Measurements from ENCODE around the gene TCOF1.

The TCOF1 gene

DNA sequence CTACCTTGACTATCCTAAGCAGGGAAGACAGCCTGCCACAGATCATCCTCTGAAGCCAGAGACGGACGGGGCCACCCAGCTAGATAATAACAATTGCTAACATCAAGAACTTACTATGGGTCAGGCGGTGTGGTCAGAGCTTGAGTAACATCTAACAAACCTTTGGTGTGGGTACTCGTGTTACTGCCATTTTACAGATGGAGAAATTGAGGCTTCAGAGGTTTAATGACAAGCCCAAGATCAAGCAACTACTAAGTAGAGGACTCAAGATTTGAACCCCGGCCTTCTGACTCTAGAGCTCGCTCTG lies 38.1 kb upstream of the TCOF1 start:
- no peak overlapping the region for H3K27ac Mint-ChIP-seq
- H3K4me3 Mint-ChIP-seq = no peak overlapping the region
- H3K36me3 Mint-ChIP-seq (ENCODE audit: low read depth) = no peaks in the 10 kb centered on the region
- no peaks in the 10 kb centered on the region for H3K9me3 Mint-ChIP-seq
- H3K4me1 Mint-ChIP-seq (ENCODE audit: low read depth) = peaks cover 1% of the 10 kb centered on the region
- no peaks in the 10 kb centered on the region for H3K27me3 Mint-ChIP-seq
- DNase-seq = no peak

DNA sequence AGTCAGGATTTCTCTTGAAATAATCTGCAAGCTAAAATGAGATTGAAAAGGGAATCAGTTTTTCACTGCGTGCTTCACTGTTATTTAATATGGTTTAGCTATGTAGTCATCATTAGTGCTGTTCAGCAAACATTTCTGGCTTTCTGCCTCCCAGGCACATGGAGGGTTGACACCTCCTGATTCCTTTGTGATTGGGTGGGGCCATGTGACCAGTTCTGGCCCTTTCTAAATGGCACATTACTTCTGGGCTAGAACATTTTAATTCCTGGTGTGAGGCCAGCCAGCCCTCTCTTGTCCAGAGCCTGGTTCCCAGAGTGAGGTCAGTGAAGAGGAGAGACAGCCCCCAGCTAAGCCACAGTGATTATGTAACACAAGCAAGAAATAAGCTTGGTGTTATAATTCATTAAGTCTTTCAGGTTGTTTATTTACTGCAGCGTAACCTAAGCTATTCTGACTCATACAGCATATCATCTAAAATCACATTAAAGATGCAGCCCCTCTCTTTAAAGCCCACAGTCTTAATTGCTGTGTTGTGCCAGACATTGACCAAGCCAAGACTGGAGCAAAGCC lies 37.4 kb upstream of the TCOF1 start:
- Mint-ChIP-seq H3K9me3 (no peaks in the 10 kb centered on the region), H3K4me1 (ENCODE audit: low read depth) (peaks cover 1% of the 10 kb centered on the region), H3K27ac (no peak overlapping the region), H3K4me3 (no peak overlapping the region), H3K27me3 (no peaks in the 10 kb centered on the region), H3K36me3 (ENCODE audit: low read depth) (no peaks in the 10 kb centered on the region)
- DNase-seq = no peak

DNA sequence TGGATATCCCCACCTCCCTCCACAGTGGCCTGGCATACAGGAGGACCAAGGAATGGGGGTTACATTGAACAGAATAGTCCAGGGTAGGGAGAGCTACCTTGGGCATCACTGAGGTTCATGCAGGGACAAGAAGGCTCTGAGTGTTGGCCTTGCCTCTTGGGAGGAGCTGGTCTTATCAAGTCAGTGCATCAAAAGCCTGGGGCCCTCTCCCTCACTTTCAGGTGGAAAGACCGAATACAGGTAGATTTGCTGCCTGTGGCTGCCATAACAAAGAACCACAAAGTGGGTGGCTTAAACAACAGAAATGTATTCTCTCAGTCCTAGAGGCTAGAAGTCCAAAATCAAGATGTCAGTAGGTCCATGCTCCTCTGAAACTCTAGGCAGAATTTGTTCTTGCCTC lies 36.3 kb upstream of the TCOF1 start:
- no peak overlapping the region for H3K27ac Mint-ChIP-seq
- no peak for DNase-seq
- no peaks in the 10 kb centered on the region for H3K36me3 Mint-ChIP-seq (ENCODE audit: low read depth)
- peaks cover 3% of the 10 kb centered on the region for H3K27me3 Mint-ChIP-seq
- peaks cover 1% of the 10 kb centered on the region for H3K4me1 Mint-ChIP-seq (ENCODE audit: low read depth)
- no peak overlapping the region for H3K4me3 Mint-ChIP-seq
- H3K9me3 Mint-ChIP-seq = no peaks in the 10 kb centered on the region

DNA sequence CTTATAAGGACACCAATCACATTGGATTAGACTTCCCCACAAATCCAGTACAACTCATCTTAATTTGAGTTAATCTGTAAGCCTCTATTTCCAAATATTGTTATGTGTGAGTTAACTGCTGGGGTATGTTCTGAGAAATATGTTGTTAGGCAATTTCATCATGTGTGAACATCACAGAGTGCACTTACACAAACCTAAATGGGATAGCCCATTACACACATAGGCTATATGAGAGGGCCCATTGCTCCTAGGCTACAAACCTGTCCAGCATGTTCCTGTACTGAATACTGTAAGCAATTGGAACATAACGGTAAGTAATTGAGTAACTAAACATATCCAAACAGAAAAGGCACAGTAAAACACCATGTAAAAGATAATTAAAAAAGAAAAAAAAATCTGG lies 35.7 kb upstream of the TCOF1 start:
- peaks cover 1% of the 10 kb centered on the region for H3K4me1 Mint-ChIP-seq (ENCODE audit: low read depth)
- peaks cover 3% of the 10 kb centered on the region for H3K27me3 Mint-ChIP-seq
- H3K4me3 Mint-ChIP-seq = no peak overlapping the region
- DNase-seq = no peak
- H3K36me3 Mint-ChIP-seq (ENCODE audit: low read depth) = no peaks in the 10 kb centered on the region
- no peak overlapping the region for H3K27ac Mint-ChIP-seq
- no peaks in the 10 kb centered on the region for H3K9me3 Mint-ChIP-seq

DNA sequence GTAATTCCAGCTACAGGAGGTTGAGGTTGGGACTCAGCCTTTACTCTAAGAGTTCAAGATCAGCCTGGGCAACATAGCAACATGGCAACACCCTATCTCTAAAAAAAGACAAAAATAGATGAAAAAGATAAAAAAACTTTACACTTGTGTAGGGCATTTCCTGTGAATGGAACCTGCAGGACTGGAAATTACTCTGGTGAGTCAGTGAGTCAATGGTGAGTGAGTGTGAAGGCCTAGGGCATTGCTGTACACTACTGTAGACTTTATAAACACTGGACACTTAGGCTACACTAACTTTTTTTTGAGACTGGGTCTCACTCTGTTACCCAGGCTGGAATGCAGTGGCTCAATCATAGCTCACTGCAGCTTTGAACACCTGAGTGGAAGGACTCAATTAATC lies 35.3 kb upstream of the TCOF1 start:
- Mint-ChIP-seq H3K4me1 (ENCODE audit: low read depth) (peaks cover 1% of the 10 kb centered on the region), H3K36me3 (ENCODE audit: low read depth) (no peaks in the 10 kb centered on the region), H3K27ac (no peak overlapping the region), H3K27me3 (peaks cover 3% of the 10 kb centered on the region), H3K9me3 (no peaks in the 10 kb centered on the region), H3K4me3 (no peak overlapping the region)
- no peak for DNase-seq

DNA sequence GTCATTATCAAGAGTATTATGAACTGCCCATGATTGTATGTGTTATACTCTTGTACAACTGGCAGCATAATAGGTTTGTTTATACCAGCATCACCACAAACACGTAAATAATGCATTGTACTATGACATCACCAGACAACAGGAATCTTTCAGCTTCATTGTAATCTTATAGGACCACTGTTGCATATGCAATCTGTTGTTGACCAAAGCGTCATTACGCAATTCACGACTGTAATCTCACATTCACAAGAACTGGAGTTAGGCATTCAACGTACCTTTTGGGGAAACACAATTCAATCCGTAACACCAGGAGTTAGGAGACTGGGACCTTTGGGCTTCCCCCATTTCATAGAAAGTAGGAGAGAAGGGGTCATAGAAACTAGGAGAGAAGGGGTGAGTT lies 34.4 kb upstream of the TCOF1 start:
- Mint-ChIP-seq H3K27me3 (peaks cover 3% of the 10 kb centered on the region), H3K4me1 (ENCODE audit: low read depth) (peaks cover 1% of the 10 kb centered on the region)

DNA sequence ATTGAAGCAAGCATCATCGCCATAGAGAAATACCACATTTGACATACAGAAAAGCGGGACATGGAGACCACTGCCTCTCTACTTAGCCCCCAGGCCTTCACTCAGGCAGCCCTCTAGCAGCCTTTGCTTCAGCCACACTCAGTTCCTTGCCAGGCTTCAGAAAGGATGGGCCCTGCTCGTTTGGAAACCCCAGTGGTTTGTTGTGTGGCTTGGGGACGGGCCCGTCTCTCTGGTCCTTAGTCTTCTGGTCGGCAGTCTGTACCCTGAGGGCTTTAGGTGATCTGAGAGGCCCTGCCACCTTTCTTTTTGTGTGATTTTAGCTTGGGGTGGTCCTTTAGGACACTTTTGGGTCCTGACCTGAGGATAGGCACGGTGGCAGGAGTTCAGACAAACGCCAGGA lies 33.7 kb upstream of the TCOF1 start:
- H3K9me3 Mint-ChIP-seq = no peaks in the 10 kb centered on the region
- peaks cover 1% of the 10 kb centered on the region for H3K4me1 Mint-ChIP-seq (ENCODE audit: low read depth)
- H3K36me3 Mint-ChIP-seq (ENCODE audit: low read depth) = no peaks in the 10 kb centered on the region
- H3K4me3 Mint-ChIP-seq = no peak overlapping the region
- H3K27ac Mint-ChIP-seq = no peak overlapping the region
- H3K27me3 Mint-ChIP-seq = peaks cover 3% of the 10 kb centered on the region
- DNase-seq = no peak

More for the DNA sequence above, 34.4 kb upstream of the TCOF1 start:
- H3K36me3 Mint-ChIP-seq (ENCODE audit: low read depth) = no peaks in the 10 kb centered on the region
- DNase-seq = no peak
- no peak overlapping the region for H3K27ac Mint-ChIP-seq
- no peaks in the 10 kb centered on the region for H3K9me3 Mint-ChIP-seq
- no peak overlapping the region for H3K4me3 Mint-ChIP-seq

DNA sequence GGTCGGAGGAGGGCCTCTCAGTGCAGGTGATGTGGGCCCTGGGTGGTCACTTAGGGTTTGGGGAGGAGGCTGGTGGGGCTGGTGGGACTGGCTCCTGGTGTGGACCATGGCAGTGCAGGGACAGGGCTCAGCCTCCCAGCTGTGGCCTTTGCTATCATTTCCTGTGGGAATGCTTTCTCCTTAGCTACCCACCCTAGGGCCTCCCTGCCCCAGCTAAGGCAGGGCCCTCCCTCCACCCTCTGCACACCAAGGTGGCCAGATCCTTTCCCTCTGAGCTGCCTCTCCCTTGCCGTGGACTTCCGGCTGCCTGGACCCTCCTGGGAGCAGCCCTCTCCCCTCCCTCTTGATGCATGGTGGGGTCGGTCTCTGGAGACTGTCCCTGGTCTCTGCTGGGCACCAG lies 32.1 kb upstream of the TCOF1 start:
- H3K36me3 Mint-ChIP-seq (ENCODE audit: low read depth) = no peaks in the 10 kb centered on the region
- H3K9me3 Mint-ChIP-seq = no peaks in the 10 kb centered on the region
- no peak for DNase-seq
- peaks cover 1% of the 10 kb centered on the region for H3K4me1 Mint-ChIP-seq (ENCODE audit: low read depth)
- peaks cover 3% of the 10 kb centered on the region for H3K27me3 Mint-ChIP-seq
- no peak overlapping the region for H3K27ac Mint-ChIP-seq
- H3K4me3 Mint-ChIP-seq = no peak overlapping the region

DNA sequence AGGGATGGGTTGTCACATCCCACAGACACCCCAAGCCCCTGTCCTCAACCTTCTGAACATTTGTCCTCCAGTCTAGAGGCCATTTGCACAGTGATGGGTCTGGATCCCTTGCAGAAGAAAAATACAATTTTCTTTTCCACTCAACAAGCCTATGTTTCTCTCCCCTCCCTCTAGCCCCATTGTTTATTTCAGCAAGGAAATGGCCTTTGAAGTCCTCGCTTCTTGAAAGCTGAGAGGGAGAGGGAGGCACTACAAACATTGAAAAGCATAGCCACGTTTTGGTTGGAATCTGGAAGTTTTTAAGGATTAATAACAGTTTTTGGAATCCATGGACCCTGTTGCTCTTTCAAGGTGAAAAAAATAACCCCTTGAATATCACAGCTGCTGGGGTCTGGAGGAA lies 30.8 kb upstream of the TCOF1 start:
- Mint-ChIP-seq H3K27me3 (peaks cover 3% of the 10 kb centered on the region), H3K36me3 (ENCODE audit: low read depth) (no peaks in the 10 kb centered on the region), H3K27ac (no peak overlapping the region), H3K4me3 (no peak overlapping the region), H3K9me3 (no peaks in the 10 kb centered on the region), H3K4me1 (ENCODE audit: low read depth) (peaks cover 1% of the 10 kb centered on the region)
- DNase-seq = no peak

DNA sequence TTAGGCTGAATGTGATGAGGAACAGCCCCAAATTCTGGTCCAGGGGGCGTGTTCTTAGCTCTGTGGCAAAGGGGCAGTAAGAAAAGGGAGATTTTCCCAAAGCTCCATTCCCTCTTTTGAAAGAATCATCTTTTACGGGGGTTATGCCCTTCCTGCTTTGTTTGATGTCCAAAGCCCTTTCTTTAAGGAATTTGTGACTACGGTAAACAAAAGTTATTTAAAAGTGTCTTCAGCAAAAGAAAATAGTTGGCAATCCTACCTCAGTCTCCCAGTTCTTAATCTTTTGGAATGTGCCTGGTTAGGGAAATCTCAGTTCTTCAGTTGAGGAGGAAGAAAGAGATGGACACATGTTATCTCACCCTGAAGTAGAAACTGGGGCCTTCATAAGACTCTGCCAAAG lies 30.4 kb upstream of the TCOF1 start:
- no peaks in the 10 kb centered on the region for H3K4me1 Mint-ChIP-seq (ENCODE audit: low read depth)
- peaks cover 3% of the 10 kb centered on the region for H3K27me3 Mint-ChIP-seq
- no peak for DNase-seq
- H3K36me3 Mint-ChIP-seq (ENCODE audit: low read depth) = no peaks in the 10 kb centered on the region
- H3K9me3 Mint-ChIP-seq = no peaks in the 10 kb centered on the region
- H3K27ac Mint-ChIP-seq = no peak overlapping the region
- no peak overlapping the region for H3K4me3 Mint-ChIP-seq

DNA sequence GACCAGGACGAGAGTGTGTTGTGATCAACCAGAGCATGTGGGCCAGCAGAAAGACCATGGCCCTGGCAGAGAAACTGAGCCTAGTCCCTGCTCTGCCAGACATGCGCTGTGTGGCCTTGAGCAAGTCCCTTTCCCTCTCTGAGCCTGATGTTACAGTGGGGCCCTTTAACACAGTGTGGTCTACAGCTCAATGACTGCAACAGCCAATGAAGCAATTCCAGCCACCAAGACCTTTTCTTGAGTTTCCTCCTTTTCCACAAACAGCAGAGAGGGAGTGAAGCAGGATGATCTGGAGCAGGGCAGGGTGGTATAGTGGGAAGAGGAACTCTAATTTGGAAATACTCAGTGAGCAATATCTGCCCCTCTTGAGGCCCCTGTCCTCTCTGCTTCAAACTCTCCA lies 29.0 kb upstream of the TCOF1 start:
- DNase-seq = no peak
- no peaks in the 10 kb centered on the region for H3K36me3 Mint-ChIP-seq (ENCODE audit: low read depth)
- no peaks in the 10 kb centered on the region for H3K4me1 Mint-ChIP-seq (ENCODE audit: low read depth)
- no peak overlapping the region for H3K4me3 Mint-ChIP-seq
- no peaks in the 10 kb centered on the region for H3K9me3 Mint-ChIP-seq
- peaks cover 3% of the 10 kb centered on the region for H3K27me3 Mint-ChIP-seq
- H3K27ac Mint-ChIP-seq = no peak overlapping the region

DNA sequence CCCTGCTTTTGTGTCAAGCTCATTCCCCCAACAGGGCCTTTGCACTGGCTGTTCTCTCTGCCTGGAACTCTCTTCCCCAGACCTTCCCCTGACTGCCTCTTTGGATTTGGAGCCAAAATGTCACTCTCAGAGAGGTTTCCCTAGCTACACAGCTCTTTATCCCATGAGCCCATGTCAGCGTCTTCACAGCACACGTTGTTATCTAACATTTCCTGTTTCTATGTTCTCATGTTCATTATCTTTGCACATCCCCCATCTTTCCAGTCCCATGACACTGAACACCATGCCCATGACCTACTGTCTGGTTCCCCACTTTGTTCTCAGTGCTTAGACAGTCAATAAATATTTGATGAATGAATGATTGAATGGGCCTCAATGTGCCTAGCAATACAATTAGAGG lies 28.5 kb upstream of the TCOF1 start:
- DNase-seq = no peak
- Mint-ChIP-seq H3K4me3 (no peak overlapping the region), H3K27me3 (peaks cover 3% of the 10 kb centered on the region), H3K9me3 (no peaks in the 10 kb centered on the region), H3K36me3 (ENCODE audit: low read depth) (no peaks in the 10 kb centered on the region), H3K27ac (no peak overlapping the region), H3K4me1 (ENCODE audit: low read depth) (no peaks in the 10 kb centered on the region)

DNA sequence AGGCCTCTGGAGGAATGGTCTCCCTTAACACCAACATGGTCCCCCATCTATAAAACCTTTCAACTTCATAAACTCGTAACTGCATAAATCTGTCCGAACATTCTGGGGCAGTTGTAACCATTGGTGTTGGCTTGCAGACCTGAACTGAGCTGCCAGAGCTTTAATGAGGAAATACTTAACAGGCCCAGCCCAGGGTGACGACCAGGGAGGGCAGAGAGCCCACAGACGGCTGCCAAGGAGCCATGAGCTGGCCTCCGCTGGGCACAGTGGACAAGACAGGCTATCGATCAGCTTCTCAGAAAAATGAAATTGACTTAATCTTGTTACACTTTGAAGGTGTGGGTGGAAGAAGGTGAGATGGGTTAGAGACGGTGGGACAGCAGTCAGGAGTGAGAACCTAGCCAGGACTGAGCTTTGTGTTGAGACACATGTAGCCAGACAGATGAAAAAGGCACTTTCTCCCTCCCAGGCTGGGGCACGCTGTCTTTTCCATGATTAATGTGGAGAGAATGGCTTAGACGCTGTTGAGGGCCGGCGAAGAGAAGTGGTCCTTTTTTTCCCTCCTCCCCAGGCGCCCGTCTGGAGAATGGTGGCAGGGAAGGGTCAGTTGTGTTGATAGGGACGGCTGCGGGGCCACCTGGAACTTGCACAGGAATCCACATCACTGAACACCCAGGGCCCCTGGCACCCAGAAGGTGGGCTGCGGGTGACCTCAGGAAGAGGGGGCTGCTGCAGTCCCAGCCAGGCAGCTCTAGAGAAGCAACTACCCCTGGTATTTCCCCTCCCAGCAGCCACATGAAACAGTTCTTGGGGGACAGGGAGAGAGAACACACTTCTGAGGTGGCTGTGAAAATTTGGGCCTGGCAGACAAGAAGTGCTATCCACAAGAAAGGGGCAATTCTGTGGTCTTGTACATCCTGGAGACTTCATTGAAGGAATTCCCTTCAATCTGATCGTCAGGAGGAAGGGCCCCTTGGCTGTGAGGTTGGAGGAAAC lies 27.3 kb upstream of the TCOF1 start:
- Mint-ChIP-seq H3K9me3 (no peaks in the 10 kb centered on the region), H3K27me3 (peaks cover 3% of the 10 kb centered on the region), H3K36me3 (ENCODE audit: low read depth) (no peaks in the 10 kb centered on the region), H3K4me1 (ENCODE audit: low read depth) (no peaks in the 10 kb centered on the region), H3K4me3 (no peak overlapping the region), H3K27ac (no peak overlapping the region)
- DNase-seq = no peak

DNA sequence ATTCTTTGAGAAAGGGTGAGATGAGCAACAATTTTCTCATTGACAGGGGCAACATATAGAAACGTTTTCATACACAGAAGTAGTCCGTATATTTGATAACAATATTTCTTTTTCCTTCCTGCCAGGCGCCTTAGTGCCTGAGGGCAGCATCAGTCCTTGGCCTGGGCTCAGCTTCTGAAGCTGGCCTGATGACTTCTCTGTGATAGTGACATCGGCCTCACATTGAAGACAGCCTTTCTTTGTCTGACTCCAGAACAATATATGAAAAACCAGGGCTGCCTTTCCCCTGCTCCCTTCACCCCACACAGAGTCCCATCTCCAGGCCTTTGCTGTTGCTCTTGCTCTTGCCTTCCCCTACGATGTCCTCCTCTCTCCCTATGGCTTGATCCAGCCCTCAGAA lies 24.1 kb upstream of the TCOF1 start:
- no peak for DNase-seq
- Mint-ChIP-seq H3K27me3 (no peaks in the 10 kb centered on the region), H3K36me3 (ENCODE audit: low read depth) (no peaks in the 10 kb centered on the region), H3K4me3 (no peak overlapping the region), H3K9me3 (no peaks in the 10 kb centered on the region), H3K27ac (no peak overlapping the region), H3K4me1 (ENCODE audit: low read depth) (no peaks in the 10 kb centered on the region)

DNA sequence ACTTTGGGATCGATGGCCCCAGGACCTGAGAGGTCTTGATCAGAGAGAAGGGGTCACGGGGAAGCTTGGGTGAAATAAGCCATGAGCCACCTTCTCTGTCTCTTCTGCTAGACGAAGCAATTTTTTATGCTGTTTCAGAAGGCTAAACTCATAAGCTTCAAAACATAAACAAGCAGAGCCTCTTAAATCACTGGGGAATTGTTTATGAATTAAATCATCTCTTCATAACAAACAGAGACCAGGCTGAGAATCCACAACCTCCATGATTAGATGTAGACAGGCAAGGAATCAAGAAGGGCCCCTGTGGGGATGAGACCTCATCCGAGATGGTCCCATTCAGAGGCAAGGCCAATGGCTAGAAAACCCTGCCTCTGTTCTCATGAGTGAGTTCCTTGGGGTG lies 21.7 kb upstream of the TCOF1 start:
- Mint-ChIP-seq H3K4me1 (ENCODE audit: low read depth) (peaks cover under 1% of the 10 kb centered on the region), H3K36me3 (ENCODE audit: low read depth) (no peaks in the 10 kb centered on the region), H3K4me3 (no peak overlapping the region), H3K27me3 (no peaks in the 10 kb centered on the region), H3K27ac (no peak overlapping the region), H3K9me3 (no peaks in the 10 kb centered on the region)
- DNase-seq = no peak

All from activated T-cell treated with anti-CD3 and anti-CD28 coated beads, Interleukin-2, amount 50 U/mL, for 24 hours (primary cell).